Neural crest cell (in vitro differentiated cells): ENCODE measurements around the gene SVOP. TPM values are rescaled to one million over a fixed set of nuclear protein-coding genes. Genes with fewer than 3 reads are reported as not detected.
A peak's percentile ranks its signal among the peaks of the same experiment; 100 is the strongest.
"Not testable (repeated sequence)": the region's sequence is repeated elsewhere in the genome, so short reads cannot be mapped to it uniquely, and the experiment has no call there.

ENCODE experiments used
- DNase-seq: peaks from one replicate; pipeline ENCODE4 v3.0.0; 2021; ENCODE audit warnings: low read depth, mixed read lengths, low spot score
- H3K27ac Mint-ChIP-seq: one replicate; pipeline ENCODE4 v1.8.0; 2021; ENCODE audit warnings: mild to moderate bottlenecking, mixed read lengths; ENCODE audit not compliant: unreplicated experiment
- H3K27me3 Mint-ChIP-seq: 2 replicates; pipeline ENCODE4 v1.8.0; 2021; ENCODE audit warnings: low read depth, mild to moderate bottlenecking, mixed read lengths
- H3K36me3 Mint-ChIP-seq: 2 replicates; pipeline ENCODE4 v1.8.0; 2021; ENCODE audit warnings: low read depth, mild to moderate bottlenecking, mixed read lengths
- H3K4me1 Mint-ChIP-seq: 2 replicates; pipeline ENCODE4 v1.8.0; 2021; ENCODE audit warnings: mixed read lengths
- H3K4me3 Mint-ChIP-seq: one replicate; pipeline ENCODE4 v1.8.0; 2021; ENCODE audit warnings: mild to moderate bottlenecking, mixed read lengths
- H3K9me3 Mint-ChIP-seq: 2 replicates; pipeline ENCODE4 v1.8.0; 2021; ENCODE audit warnings: mixed read lengths
- total RNA-seq: library from RNA; stranded (reverse); gene quantifications from 2 replicates; pipeline ENCODE4 v1.2.1, GENCODE V29; 2021
- TF ChIP-seq, protein P1 (sequence below): fragments of 200-600 bp; sonication (generic); conservative IDR thresholded peaks from 2 replicates; pipeline ENCODE4 v1.5.0; 2021; ENCODE audit warnings: antibody characterized with exemption, mild to moderate bottlenecking

The SVOP gene
- total RNA-seq, 1 donor from 2014 or later: 1.9 TPM

DNA sequence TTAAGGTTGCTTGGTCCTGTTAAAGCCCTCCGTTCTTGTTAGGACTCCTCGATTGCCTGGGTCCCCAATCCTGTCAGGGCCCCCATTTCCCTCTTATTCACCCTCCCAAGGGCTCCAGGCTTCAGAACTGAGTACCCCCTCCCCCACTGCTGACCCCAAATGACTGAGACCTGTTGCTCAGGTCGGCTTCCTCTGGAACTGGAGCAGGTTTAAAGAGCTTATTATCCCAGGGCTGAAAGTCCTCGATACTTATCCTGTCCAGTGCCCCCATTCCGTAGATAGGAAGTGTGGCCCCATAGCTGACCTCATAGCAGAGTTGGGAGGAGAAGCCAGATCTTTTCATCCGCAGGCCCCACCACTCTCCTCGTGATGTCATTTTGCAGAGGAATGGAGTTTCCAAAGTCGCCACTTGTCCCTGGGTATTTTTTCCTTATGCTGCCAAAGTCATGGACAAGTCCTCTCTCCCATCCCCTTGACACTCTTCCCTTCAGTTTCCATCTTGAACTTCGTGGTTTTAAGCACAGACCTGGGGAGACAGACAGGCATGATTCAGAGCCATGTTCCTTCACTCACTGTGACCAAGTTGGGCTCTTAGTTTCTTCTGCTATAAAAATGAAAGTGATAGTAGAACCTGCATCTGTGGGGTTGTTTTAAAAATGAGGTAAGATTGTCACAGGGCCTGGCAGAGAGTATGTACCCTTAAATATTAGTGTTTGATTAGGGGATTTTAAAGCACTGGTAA, 32.7 kb upstream of the SVOP start:
- H3K4me1 Mint-ChIP-seq: peaks cover 20% of the 10 kb centered on the region
- H3K4me3 Mint-ChIP-seq: peak overlapping the region; percentile 99
- H3K9me3 Mint-ChIP-seq: no peaks in the 10 kb centered on the region
- no peak for DNase-seq
- no peak overlapping the region for H3K27ac Mint-ChIP-seq
- peaks cover 7% of the 10 kb centered on the region for H3K27me3 Mint-ChIP-seq
- no peaks in the 10 kb centered on the region for H3K36me3 Mint-ChIP-seq
- TF ChIP-seq, protein P1, sequence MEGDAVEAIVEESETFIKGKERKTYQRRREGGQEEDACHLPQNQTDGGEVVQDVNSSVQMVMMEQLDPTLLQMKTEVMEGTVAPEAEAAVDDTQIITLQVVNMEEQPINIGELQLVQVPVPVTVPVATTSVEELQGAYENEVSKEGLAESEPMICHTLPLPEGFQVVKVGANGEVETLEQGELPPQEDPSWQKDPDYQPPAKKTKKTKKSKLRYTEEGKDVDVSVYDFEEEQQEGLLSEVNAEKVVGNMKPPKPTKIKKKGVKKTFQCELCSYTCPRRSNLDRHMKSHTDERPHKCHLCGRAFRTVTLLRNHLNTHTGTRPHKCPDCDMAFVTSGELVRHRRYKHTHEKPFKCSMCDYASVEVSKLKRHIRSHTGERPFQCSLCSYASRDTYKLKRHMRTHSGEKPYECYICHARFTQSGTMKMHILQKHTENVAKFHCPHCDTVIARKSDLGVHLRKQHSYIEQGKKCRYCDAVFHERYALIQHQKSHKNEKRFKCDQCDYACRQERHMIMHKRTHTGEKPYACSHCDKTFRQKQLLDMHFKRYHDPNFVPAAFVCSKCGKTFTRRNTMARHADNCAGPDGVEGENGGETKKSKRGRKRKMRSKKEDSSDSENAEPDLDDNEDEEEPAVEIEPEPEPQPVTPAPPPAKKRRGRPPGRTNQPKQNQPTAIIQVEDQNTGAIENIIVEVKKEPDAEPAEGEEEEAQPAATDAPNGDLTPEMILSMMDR: no peak

DNA sequence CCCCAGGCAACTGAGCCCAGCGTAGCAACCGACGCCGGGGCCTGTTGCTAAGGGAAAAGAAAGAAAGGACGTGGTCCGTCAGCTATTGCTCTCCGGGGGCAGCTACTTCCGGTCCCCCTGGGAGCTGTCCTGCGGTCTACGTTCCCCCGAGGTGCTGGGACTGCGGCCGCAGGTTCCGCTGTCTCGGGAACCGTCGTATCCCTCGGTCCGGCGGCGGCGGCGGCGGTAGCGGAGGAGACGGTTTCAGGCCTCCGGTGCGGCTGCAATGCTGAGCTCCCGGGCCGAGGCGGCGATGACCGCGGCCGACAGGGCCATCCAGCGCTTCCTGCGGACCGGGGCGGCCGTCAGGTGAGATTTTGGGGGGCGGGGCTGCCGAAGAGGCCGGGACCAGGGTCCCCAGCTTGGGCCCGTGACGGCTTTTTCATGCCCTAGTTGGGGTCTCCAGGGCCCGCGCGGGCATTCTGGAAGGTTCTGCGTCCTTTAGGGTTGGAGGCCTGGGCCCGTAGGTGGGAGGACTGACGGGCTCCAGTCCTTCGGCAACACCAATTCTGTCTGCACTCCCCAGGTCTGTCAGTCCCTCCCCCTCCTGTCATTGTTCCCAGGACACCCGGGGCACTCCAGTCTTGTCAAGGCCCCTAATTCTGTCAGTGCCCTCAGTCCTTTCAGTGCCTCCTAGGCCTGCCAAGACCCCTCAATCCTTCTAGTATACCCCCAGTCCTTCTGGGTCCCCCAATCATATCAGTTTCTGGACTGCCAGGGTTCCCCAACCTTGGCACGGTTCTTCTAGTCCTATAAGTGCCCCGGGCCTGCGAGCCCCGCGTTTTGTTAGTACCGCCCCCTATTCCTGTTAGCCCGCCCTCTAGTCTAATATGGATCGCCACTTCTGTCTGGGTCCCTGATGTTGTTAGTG, 31.8 kb upstream of the SVOP start, which contains the start of gene USP30:
Gene USP30, plus strand, starts transcription at position 163 of the 910 bp plus-strand sequence. Its CDS starts 103 bp downstream, at position 266.
- Mint-ChIP-seq H3K27me3 (peaks cover 7% of the 10 kb centered on the region), H3K36me3 (no peaks in the 10 kb centered on the region), H3K4me1 (peaks cover 20% of the 10 kb centered on the region), H3K9me3 (no peaks in the 10 kb centered on the region), H3K4me3 (peak within 1 kb of the TSS; percentile 99), H3K27ac (peak within 1 kb of the TSS; percentile 92)
- TF ChIP-seq, protein P1: no peak
- DNase-seq: peak; percentile 90

DNA sequence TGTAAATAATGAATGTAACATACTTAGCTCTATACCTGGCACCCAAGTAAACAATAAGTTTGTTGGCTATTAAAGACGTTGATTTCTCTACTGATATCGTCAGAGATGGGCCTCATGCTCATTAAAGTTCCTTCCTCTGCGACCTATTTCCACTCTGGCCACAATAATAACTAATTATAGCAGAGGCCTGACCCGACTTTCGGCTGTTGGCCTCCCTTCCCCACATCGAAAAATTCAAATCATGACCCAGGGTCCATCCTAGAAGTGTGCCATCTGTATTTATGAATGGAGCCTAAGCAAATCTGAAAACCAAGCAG, 31.2 kb upstream of the SVOP start:
- DNase-seq: no peak
- Mint-ChIP-seq H3K36me3 (no peaks in the 10 kb centered on the region), H3K4me3 (peak overlapping the region; percentile 99), H3K27me3 (peaks cover 11% of the 10 kb centered on the region), H3K9me3 (no peaks in the 10 kb centered on the region), H3K4me1 (peaks cover 20% of the 10 kb centered on the region), H3K27ac (peak overlapping the region; percentile 60)
- TF ChIP-seq, protein P1: no peak

DNA sequence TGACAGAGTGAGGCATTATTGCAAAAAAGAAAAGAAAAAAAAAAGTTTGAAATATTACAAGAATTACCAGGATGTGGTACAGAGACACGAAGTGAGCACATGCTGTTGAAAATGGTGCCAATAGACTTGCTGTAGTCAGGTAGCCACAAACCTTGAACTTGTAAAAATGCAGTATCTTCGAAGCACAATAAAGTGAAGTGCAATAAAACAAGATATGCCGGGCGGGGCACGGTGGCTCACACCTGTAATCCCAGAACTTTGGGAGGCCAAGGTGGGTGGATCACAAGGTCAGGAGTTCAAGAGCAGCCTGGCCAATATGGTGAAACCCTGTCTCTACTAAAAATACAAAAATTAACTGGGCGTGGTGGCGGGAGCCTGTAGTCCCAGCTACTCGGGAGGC, 28.9 kb upstream of the SVOP start:
- H3K4me1 Mint-ChIP-seq: peaks cover 20% of the 10 kb centered on the region
- not testable (repeated sequence) for H3K36me3 Mint-ChIP-seq, H3K9me3 Mint-ChIP-seq, H3K27ac Mint-ChIP-seq, H3K4me3 Mint-ChIP-seq, DNase-seq
- H3K27me3 Mint-ChIP-seq: peaks cover 25% of the 10 kb centered on the region

DNA sequence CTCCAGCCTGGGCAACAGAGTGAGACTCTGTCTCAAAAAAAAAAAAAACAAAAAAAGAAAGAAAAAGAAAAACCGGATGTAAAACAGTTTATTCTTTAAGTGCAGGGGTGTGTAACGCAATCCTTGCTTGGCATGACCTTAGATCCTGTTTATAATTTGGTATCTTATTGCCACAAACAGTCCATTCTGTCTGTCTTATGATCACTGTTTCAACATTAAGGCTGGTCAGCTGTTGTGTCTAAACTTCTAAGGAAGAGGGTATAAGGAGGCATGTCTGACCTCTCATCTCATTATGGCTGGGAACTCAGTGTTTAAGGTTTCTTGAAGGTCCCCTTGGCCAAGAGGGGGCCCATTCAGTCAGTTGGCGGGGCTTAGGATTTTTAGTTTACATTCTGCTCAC, 27.8 kb upstream of the SVOP start:
- not testable (repeated sequence) for H3K36me3 Mint-ChIP-seq, DNase-seq, H3K27ac Mint-ChIP-seq, H3K9me3 Mint-ChIP-seq
- Mint-ChIP-seq H3K4me1 (peaks cover 17% of the 10 kb centered on the region), H3K27me3 (peaks cover 35% of the 10 kb centered on the region), H3K4me3 (peak overlapping the region; percentile 5)

DNA sequence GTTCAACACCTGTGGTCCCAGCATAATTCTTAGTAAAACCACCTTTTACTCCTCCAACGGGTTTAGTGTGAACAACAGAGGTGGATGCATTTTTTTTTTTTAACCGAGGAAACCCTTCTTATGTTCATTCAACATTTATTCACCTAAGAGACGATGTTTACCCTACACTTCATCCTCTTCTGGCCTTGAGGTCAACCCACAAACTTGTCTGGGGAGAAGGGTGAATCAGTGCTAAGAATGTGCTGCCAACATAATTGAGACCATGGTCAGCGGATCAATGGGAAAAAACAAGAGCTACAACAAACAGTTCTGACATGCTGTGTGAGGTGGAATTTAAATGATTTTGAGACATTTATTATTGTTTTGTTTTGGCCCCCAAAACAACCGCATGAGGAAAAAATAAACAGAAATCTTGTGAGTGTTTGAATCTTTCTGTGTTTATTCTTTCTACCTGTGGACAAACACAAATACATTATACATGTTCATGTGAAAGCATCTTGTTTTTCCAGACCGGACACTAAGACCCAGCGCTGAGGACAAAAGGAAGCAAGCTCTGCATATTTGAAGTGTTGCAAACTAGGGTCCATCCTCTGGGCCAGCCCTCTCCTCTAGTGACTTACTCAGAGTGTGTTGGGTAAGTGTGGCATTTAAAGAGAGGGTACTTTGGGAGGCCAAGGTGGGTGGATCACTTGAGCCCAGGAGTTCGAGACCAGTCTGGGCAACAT, 26.4 kb upstream of the SVOP start:
- TF ChIP-seq, protein P1: no peak
- no peak overlapping the region for H3K27ac Mint-ChIP-seq

More for the DNA sequence above, 26.4 kb upstream of the SVOP start:
- H3K36me3 Mint-ChIP-seq: no peaks in the 10 kb centered on the region
- H3K4me3 Mint-ChIP-seq: no peak overlapping the region
- H3K4me1 Mint-ChIP-seq: peaks cover 6% of the 10 kb centered on the region
- no peaks in the 10 kb centered on the region for H3K9me3 Mint-ChIP-seq
- peaks cover 49% of the 10 kb centered on the region for H3K27me3 Mint-ChIP-seq
- DNase-seq: no peak
